Naive B cell (primary cell): ENCODE measurements around the gene RBX1. TPM values are rescaled to one million over a fixed set of nuclear protein-coding genes. Genes with fewer than 3 reads are reported as not detected.
"Not testable (repeated sequence)": the region's sequence is repeated elsewhere in the genome, so short reads cannot be mapped to it uniquely, and the experiment has no call there.

Source experiments
- ATAC-seq, 2 donors: fragments of 150-1000 bp; cut with Tn5 transposase; 2 replicates each; pipeline ENCODE4 v1.10.0; 2021; ENCODE audit warnings: low read depth in 2 of 2, mild to moderate bottlenecking in 2 of 2, moderate library complexity in 2 of 2
- DNase-seq: peaks from one replicate; pipeline ENCODE4 v3.0.0; 2022
- H3K27ac Mint-ChIP-seq, 6 donors: one replicate each; pipeline ENCODE4 v1.8.0; 2020 to 2022; ENCODE audit warnings: mild to moderate bottlenecking in 6 of 6, mixed read lengths in 6 of 6, moderate library complexity in 5 of 6, inconsistent platforms in 2 of 6
- H3K27me3 Mint-ChIP-seq, 3 donors: one replicate each; pipeline ENCODE4 v1.8.0; 2021 to 2022; ENCODE audit warnings: mixed read lengths in 3 of 3, mild to moderate bottlenecking in 1 of 3
- H3K36me3 Mint-ChIP-seq, 2 donors: one replicate each; pipeline ENCODE4 v1.8.0; 2020 to 2022; ENCODE audit warnings: mixed read lengths in 2 of 2, inconsistent platforms in 1 of 2, mild to moderate bottlenecking in 1 of 2
- H3K4me1 Mint-ChIP-seq, 3 donors: one replicate each; pipeline ENCODE4 v1.8.0; 2020 to 2022; ENCODE audit warnings: mixed read lengths in 3 of 3, inconsistent platforms in 1 of 3, mild to moderate bottlenecking in 1 of 3, moderate library complexity in 1 of 3
- H3K4me3 Mint-ChIP-seq, 8 donors: one replicate each; pipeline ENCODE4 v1.8.0; 2020 to 2022; ENCODE audit warnings: mild to moderate bottlenecking in 8 of 8, mixed read lengths in 8 of 8, moderate library complexity in 8 of 8, inconsistent platforms in 2 of 8
- H3K9me3 Mint-ChIP-seq, 7 donors: one replicate each; pipeline ENCODE4 v1.8.0; 2020 to 2022; ENCODE audit warnings: mixed read lengths in 7 of 7, mild to moderate bottlenecking in 5 of 7, inconsistent platforms in 2 of 7, moderate library complexity in 1 of 7
- polyA plus RNA-seq, 6 donors: library from polyadenylated mRNA; unstranded; fragments of 300-500 nt; fragmentation: Illumina TruSeq; gene quantifications; one replicate each; pipeline ENCODE4 v1.2.3, GENCODE V29; 2021; ENCODE audit warnings: low read depth in 6 of 6

The RBX1 gene
- 100 to 1,000 TPM in 5 of 6 donors, 10 to 100 TPM in 1; 92.5 to 178 (median 151) TPM for polyA plus RNA-seq

DNA sequence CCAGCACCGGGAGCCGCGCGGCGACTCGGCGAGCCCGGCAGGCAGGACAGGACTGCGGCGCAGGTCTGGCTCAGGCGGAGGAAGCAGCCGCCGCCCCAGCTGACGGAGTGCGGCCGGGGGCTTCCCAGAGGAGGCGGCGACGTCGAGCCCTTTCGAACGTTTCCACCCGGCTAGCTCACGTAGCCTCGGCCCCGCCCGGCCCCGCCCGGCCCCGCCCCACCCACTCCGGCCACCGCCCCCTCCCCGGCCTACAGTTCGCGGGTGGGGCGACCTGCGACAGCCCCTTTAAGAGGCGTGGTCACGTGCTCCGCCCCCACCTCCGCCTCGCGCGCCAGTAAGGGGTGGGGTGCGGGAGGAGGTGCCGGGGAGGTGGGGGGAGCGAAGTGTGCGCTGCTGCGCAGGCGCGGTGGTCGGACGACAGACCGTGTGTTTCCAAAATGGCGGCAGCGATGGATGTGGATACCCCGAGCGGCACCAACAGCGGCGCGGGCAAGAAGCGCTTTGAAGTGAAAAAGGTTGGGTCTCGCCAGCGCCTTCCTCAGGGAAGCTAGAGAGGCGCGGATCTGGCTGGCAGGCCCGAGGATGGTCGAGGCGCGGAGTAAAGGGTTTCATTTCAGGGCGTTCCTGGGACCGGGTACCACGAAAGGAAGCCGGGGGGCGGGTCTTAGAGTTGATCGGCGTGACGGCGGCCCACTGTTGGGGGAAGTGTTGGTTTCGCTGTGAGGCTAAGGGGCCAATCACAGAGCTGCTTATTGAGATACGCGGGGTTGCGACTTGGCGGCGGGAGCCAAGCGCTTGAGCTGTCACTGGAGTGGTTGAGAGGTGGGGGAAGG lies at the start of gene RBX1:
Gene RBX1, plus strand, starts transcription at position 417 of the 833 bp plus-strand sequence. Its CDS starts 21 bp downstream, at position 438.
- DNase-seq (peak; percentile 99), ATAC-seq (peak; percentile 76 to 79)
- peak within 1 kb of the TSS; percentile 98 to 100 (median 99) for H3K27ac Mint-ChIP-seq
- H3K4me3 Mint-ChIP-seq, result peak within 1 kb of the TSS; percentile 91 to 100 (median 99)
- H3K27me3 Mint-ChIP-seq, result no peaks in the 10 kb centered on the region
- no peaks in the 10 kb centered on the region for H3K36me3 Mint-ChIP-seq
- no peaks in the 10 kb centered on the region for H3K9me3 Mint-ChIP-seq
- peaks cover 20 to 35% (median 31%) of the 10 kb centered on the region in 3 donors for H3K4me1 Mint-ChIP-seq

DNA sequence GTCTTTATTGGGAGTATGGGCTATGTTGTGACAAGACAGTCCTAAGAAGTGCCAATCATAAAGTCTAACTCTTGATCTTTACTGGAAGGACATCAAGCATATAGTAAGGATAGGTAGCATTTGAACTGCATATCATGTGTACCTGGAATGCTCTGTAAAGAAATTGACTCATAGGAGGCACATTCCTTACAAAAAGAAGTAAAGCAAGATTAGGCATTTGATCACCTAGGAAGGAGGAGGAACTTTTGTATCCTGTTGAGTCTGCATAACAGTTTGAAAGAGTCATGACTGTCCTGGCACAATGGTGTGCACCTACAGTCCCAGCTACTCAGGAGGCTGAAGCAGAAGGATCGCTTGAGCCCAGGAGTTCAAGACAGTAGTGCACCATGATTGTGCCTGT lies 47.1 kb upstream of the RBX1 start:
- Mint-ChIP-seq H3K27ac (peak overlapping the region in 1 of 6 donors; percentile 41), H3K4me3 (no peak overlapping the region), H3K36me3 (peaks cover 4 to 8% of the 10 kb centered on the region in 2 donors), H3K9me3 (no peaks in the 10 kb centered on the region), H3K27me3 (no peaks in the 10 kb centered on the region), H3K4me1 (peaks cover 0 to 5% (median 0%) of the 10 kb centered on the region in 3 donors)
- DNase-seq, result no peak
- no peak for ATAC-seq

DNA sequence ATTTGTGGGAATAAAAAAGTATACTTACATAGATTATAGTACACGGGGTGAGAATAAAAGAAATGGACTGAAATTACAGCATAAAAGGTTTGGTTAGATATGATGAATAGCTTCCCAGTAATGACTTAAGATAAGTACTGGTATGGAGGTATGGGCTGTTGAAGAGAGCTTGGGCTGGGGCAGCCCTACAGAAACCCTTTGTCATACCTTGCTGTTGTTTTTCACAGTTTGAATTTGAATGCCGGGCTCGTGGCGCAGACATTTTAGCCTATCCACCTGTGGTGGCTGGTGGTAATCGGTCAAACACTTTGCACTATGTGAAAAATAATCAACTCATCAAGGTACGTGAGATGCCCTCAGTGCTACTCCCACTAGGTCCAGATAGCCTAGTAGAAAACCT lies 42.3 kb upstream of the RBX1 start:
- DNase-seq (no peak), ATAC-seq (no peak)
- Mint-ChIP-seq H3K36me3 (peaks cover 8% of the 10 kb centered on the region in 2 donors), H3K27ac (peak overlapping the region in 1 of 6 donors; percentile 38), H3K4me1 (peaks cover 0 to 3% (median 0%) of the 10 kb centered on the region in 3 donors), H3K4me3 (no peak overlapping the region), H3K9me3 (no peaks in the 10 kb centered on the region), H3K27me3 (no peaks in the 10 kb centered on the region)

DNA sequence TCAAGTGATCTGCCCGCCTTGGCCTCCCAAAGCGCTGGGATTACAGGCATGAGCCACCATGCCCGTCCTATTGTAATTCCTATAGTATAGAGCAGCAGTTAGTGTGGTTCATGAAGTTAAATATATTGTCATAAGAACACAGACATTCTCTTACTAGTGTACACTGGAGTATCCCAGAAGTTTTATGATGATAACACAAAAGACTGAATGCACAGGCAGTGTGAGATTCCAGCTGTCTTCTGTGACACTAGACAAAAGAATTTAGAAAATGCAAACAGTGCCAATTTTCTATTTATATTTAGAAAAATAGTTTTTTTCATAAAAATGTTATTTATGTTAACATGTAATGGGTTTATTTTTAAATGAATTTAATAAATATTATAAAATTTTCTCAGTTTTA lies 39.4 kb upstream of the RBX1 start:
- no peak for ATAC-seq
- Mint-ChIP-seq H3K27me3 (no peaks in the 10 kb centered on the region), H3K4me1 (no peaks in the 10 kb centered on the region), H3K36me3 (peaks cover 4 to 8% of the 10 kb centered on the region in 2 donors), H3K4me3 (no peak overlapping the region), H3K27ac (peak overlapping the region in 1 of 6 donors; percentile 65), H3K9me3 (no peaks in the 10 kb centered on the region)
- DNase-seq, result no peak

DNA sequence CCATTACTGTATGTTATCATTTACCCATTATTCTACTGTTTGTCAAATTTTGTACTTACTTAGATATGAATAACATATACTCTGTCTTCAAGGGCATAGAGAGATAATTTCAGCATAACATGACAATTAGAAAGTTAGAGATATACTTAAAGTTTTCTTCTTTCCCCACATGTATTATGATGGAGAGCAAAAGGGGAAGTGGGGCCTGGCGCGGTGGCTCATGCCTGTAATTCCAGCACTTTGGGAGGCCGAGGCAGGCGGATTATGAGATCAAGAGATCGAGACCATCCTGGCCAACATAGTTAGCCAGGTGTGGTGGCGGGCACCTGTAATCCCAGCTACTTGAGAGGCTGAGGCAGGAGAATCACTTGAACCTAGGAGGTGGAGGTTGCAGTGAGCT lies 38.2 kb upstream of the RBX1 start:
- peak overlapping the region in 1 of 6 donors; percentile 10 for H3K27ac Mint-ChIP-seq
- not testable (repeated sequence) for H3K4me1 Mint-ChIP-seq, H3K4me3 Mint-ChIP-seq, ATAC-seq, H3K27me3 Mint-ChIP-seq, H3K36me3 Mint-ChIP-seq, H3K9me3 Mint-ChIP-seq, DNase-seq

DNA sequence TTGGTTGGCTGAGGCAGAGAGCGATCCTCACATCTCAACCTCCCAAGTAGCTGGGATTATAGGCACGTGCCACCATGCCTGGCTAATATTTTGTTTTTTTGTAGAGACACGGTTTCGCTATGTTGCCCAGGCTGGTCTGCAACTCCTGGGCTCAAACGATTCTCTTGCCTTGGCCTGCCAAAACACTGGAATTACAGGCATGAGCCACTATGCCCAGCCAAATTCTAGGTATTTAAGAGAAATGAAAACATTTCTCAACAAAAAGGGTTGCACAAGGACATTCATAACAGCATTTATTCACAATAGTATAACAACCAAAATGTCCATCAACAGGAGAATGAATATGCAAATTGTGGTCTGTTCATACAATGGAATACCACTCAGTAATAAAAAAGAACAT lies 31.7 kb upstream of the RBX1 start:
- DNase-seq (no peak), ATAC-seq (no peak)
- H3K27ac Mint-ChIP-seq, result no peak overlapping the region
- H3K27me3 Mint-ChIP-seq, result no peaks in the 10 kb centered on the region
- H3K4me3 Mint-ChIP-seq, result no peak overlapping the region
- H3K9me3 Mint-ChIP-seq, result no peaks in the 10 kb centered on the region
- H3K4me1 Mint-ChIP-seq, result peaks cover 4 to 6% (median 5%) of the 10 kb centered on the region in 3 donors
- peaks cover 6 to 8% of the 10 kb centered on the region in 2 donors for H3K36me3 Mint-ChIP-seq

DNA sequence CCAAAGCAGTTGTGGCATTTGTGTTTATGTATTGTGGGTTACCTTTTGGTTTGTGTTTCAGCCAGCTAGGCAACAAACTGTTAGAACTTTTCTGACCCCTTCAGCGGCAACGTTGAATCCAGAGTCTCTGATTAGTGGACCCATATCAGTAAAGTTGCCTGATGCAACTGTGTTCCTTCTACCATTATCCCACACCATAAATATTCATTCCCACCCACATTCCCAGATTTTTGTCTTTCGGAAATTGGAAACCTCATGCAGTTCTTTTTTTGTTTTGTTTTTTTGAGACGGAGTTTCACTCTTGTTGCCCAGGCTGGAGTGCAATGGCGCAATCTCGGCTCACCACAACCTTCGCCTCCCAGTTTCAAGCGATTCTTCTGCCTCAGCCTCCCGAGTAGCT lies 30.7 kb upstream of the RBX1 start:
- ATAC-seq, result no peak
- Mint-ChIP-seq H3K4me1 (peaks cover 4 to 6% (median 5%) of the 10 kb centered on the region in 3 donors), H3K27ac (no peak overlapping the region), H3K9me3 (no peaks in the 10 kb centered on the region), H3K4me3 (no peak overlapping the region), H3K27me3 (no peaks in the 10 kb centered on the region), H3K36me3 (peaks cover 6 to 8% of the 10 kb centered on the region in 2 donors)
- DNase-seq, result no peak

DNA sequence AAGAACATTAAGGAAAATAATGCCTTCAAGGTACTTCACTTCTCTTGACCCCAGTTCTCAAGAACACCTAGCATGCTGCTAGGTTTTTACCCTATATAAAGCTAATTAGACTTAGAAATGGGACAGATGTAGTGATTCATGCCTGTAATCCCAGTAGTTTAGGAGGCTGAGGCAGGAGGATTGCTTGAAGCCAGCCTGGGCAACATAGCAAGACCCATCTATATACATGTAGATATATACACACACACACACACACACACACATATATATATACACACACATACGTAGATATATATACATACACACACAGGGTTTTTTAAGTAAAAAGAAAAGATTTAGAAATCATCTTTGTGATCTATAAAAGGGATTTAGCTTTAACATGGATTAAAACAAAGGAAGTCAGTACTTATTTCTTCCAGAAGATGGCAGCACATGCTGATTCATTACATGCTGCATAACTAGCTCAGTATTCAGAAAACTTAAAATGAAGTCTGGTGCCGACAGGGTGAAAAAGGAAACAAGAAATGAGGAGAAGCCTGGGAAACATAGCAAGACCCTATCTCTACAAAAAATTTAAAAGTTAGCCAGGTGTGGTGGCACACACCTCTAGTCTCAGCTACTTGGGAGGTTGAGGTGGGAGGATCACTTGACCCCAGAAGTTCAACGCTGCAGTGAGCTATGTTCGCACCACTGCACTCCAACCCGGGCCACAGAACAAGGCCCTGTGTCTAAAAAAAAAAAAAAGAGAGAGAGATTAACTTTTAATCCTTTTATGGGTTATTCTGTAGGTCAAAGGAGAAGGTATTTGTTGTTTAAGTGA lies 28.5 kb upstream of the RBX1 start:
- DNase-seq (peak; percentile 63), ATAC-seq (peak; percentile 90)
- Mint-ChIP-seq H3K27me3 (no peaks in the 10 kb centered on the region), H3K36me3 (peaks cover 0 to 18% of the 10 kb centered on the region in 2 donors), H3K4me3 (peak overlapping the region in 7 of 8 donors; percentile 12 to 78 (median 62)), H3K27ac (peak overlapping the region in 5 of 6 donors; percentile 21 to 85 (median 75)), H3K9me3 (no peaks in the 10 kb centered on the region), H3K4me1 (peaks cover 4 to 6% (median 5%) of the 10 kb centered on the region in 3 donors)

DNA sequence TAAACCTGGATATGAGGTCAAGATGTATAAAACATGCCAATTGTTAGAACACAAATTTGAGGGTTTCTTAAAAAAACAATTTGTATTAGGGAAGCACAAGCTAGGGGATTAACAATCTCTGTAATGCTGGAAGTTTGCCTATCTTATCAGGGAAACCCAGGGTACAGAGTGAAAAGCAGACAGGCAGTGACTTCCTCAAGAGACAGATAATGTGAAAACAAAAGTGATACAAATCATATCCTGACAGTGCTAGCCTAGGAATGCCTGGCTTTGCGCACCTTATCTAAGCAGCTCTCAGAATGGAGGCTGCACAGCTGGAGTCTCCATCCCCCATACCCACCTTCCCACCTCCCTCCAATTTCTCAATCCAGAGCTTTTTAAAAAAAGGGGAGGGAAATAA lies 22.5 kb upstream of the RBX1 start:
- H3K27ac Mint-ChIP-seq, result no peak overlapping the region

DNA sequence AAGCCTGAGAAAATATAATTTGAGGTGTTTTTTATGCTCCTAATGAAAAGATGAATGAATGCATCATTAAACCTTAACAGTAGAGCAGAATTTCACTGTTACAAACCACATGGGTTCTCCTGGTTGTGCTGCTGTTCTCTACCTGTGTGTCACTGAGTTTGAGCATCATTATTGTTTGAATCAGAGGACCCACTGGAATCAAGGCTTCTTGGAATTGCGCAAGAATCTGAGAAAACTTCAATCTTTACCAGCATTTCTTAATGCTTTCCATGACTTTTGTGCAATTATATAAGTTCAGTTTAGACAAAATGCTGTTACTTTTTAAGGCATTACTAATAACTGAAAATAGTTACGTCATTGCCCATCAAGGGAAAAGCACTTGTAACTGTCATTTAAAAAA lies 18.8 kb upstream of the RBX1 start:
- no peak for DNase-seq
- Mint-ChIP-seq H3K4me3 (no peak overlapping the region), H3K27ac (no peak overlapping the region), H3K36me3 (no peaks in the 10 kb centered on the region), H3K4me1 (no peaks in the 10 kb centered on the region), H3K27me3 (no peaks in the 10 kb centered on the region), H3K9me3 (no peaks in the 10 kb centered on the region)
- no peak for ATAC-seq

More for the DNA sequence above, 22.5 kb upstream of the RBX1 start:
- DNase-seq (no peak), ATAC-seq (no peak)
- Mint-ChIP-seq H3K36me3 (peaks cover 0 to 18% of the 10 kb centered on the region in 2 donors), H3K4me3 (no peak overlapping the region), H3K27me3 (no peaks in the 10 kb centered on the region), H3K9me3 (no peaks in the 10 kb centered on the region), H3K4me1 (no peaks in the 10 kb centered on the region)

DNA sequence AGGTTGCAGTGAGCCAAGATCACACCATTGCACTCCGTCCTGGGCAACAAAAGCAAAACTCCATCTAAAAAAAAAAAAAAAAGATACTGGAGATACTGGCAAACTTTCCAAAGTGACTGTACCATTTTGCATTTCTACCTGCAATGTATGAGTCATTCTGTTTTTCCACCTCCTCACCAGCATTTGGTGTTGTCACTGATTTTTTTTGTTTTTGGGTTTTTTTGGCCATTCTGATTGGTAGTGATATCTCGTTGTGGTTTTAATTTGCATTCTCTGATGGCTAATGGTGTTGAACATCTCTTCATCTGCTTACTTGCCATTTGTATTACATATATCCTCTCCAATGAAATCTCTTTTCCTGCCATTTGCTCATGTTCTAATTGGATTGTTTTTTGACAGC lies 12.0 kb upstream of the RBX1 start:
- Mint-ChIP-seq H3K27ac (peak overlapping the region in 1 of 6 donors; percentile 18), H3K4me3 (no peak overlapping the region), H3K27me3 (no peaks in the 10 kb centered on the region), H3K36me3 (no peaks in the 10 kb centered on the region), H3K9me3 (peaks cover 0 to 1% (median 0%) of the 10 kb centered on the region in 7 donors), H3K4me1 (peaks cover 9 to 34% (median 14%) of the 10 kb centered on the region in 3 donors)
- ATAC-seq (no peak), DNase-seq (no peak)

DNA sequence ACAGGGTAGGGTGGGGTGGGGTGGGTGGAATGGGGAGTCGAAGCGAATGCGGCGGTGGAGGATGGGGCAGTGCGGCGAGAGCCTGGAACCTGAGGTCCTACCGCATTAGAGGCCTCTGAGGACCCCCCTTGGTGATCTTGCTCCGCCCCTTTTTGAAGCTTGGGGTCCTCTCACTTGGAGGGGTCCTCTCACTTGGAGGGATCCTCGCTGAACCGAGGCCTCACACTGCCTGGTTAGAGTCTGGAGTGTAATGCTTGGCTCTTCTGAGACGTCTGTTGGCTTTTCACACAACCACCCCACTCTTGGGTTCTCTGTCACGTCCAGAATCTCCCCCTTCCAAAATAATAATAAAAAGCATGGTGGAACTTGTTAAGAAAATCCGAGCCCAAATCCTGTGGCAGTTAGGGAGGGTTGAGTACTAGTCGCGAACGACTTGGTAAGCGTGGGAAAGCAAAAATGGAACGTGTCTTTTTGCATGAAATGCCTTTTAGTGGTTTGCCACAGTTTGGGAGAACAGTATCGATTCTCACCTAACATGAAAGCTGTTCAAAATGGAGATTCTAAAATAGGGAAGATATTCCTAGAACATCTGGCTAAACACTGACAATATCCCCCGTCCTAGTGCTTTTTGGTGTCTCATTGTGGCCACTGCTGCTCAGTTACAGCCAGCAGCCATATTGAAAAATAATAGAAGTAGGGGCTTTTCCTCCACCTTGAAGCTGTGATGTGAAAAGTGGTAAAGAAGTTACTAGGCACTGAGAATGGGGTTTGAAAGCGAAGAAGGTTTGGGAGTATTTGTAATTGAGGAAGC lies 822 bp downstream of the RBX1 start:
- H3K4me3 Mint-ChIP-seq, result peak overlapping the region; percentile 91 to 100 (median 99)
- DNase-seq, result no peak
- no peaks in the 10 kb centered on the region for H3K36me3 Mint-ChIP-seq
- no peaks in the 10 kb centered on the region for H3K27me3 Mint-ChIP-seq
- peaks cover 20 to 35% (median 25%) of the 10 kb centered on the region in 3 donors for H3K4me1 Mint-ChIP-seq
- ATAC-seq, result no peak
- H3K27ac Mint-ChIP-seq, result peak overlapping the region; percentile 98 to 100 (median 99)
- H3K9me3 Mint-ChIP-seq, result no peaks in the 10 kb centered on the region

DNA sequence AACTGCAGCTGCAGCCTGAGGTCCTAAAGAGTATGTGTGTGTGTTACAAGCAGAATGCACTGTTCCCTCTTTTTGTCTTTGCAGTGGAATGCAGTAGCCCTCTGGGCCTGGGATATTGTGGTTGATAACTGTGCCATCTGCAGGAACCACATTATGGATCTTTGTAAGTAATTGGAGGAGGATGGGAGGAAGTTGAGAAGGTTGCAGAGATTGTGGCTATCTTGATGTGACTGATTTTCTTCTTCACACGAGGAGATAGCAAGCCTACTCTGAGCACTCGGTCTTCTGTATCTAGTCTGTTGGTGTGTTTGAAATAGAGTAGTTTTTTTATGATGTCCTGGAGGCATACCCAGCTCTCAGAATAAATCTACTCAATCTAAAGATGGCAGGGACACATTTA lies 2.3 kb downstream of the RBX1 start:
- H3K36me3 Mint-ChIP-seq, result peaks cover 0 to 6% of the 10 kb centered on the region in 2 donors
- no peaks in the 10 kb centered on the region for H3K9me3 Mint-ChIP-seq
- DNase-seq (no peak), ATAC-seq (no peak)
- H3K27me3 Mint-ChIP-seq, result no peaks in the 10 kb centered on the region
- H3K27ac Mint-ChIP-seq, result peak overlapping the region in 4 of 6 donors; percentile 38 to 99 (median 64)
- H3K4me3 Mint-ChIP-seq, result peak overlapping the region in 5 of 8 donors; percentile 7 to 91 (median 34)
- peaks cover 22 to 40% (median 25%) of the 10 kb centered on the region in 3 donors for H3K4me1 Mint-ChIP-seq
